ENCODE results near the gene TRIM34.
"Not testable (repeated sequence)": the region's sequence is repeated elsewhere in the genome, so short reads cannot be mapped to it uniquely, and the experiment has no call there.

TRIM34 gene

GRCh38 chr11:5686426-5686825, 61.6 kb downstream of the TRIM34 start:
- DNase-seq, result no peak

GRCh38 chr11:5688482-5688881, 63.7 kb downstream of the TRIM34 start:
- no peak for DNase-seq

GRCh38 chr11:5689551-5689983, 64.8 kb downstream of the TRIM34 start, which contains the start of gene TRIM22:
Gene TRIM22, plus strand, starts transcription at chr11:5689790. Its CDS starts 6,443 bp downstream, at chr11:5696233.
- DNase-seq, result no peak

- no peak for DNase-seq
These were observed 65.4 kb downstream of the TRIM34 start for GRCh38 chr11:5690216-5690615.

- no peak for DNase-seq
These were observed 65.9 kb downstream of the TRIM34 start for GRCh38 chr11:5690736-5691135.

- not testable (repeated sequence) for DNase-seq
These were observed 66.6 kb downstream of the TRIM34 start for GRCh38 chr11:5691238-5691963.

- DNase-seq, result no peak
These were observed 67.2 kb downstream of the TRIM34 start for GRCh38 chr11:5691964-5692361.
